GM12892 (cell line): ENCODE data around the gene TRPC6.
"Not testable (repeated sequence)": the region's sequence is repeated elsewhere in the genome, so short reads cannot be mapped to it uniquely, and the experiment has no call there.

Source experiments
- DNase-seq: peaks from one replicate; pipeline ENCODE4 v3.0.0; 2011; ENCODE audit not compliant: insufficient read length
- FAIRE-seq: peaks from 2 replicates; lab custom pipeline; 2011; peaks lifted over from hg19 to GRCh38; lab: Jason Lieb, UNC
- POLR2A ChIP-seq: IDR thresholded peaks from 2 replicates; pipeline ENCODE4 v1.6.1; 2011; ENCODE audit warnings: low read depth, low read length, control low read depth
- POLR2AphosphoS5 ChIP-seq: IDR thresholded peaks from 2 replicates; pipeline ENCODE4 v1.6.1; 2011; ENCODE audit warnings: low read depth, low read length, control low read depth
- TAF1 ChIP-seq: IDR thresholded peaks from 2 replicates; pipeline ENCODE4 v1.6.1; 2011; ENCODE audit warnings: low read depth, mild to moderate bottlenecking, control low read depth, low read length, borderline replicate concordance

TRPC6 gene

GRCh38 chr11:101444851-101445250 is 139.0 kb downstream of the TRPC6 start:
- no peak for TF ChIP-seq TAF1
- TF ChIP-seq POLR2AphosphoS5: no peak
- no peak for TF ChIP-seq POLR2A
- FAIRE-seq (no peak), DNase-seq (no peak)

DNA sequence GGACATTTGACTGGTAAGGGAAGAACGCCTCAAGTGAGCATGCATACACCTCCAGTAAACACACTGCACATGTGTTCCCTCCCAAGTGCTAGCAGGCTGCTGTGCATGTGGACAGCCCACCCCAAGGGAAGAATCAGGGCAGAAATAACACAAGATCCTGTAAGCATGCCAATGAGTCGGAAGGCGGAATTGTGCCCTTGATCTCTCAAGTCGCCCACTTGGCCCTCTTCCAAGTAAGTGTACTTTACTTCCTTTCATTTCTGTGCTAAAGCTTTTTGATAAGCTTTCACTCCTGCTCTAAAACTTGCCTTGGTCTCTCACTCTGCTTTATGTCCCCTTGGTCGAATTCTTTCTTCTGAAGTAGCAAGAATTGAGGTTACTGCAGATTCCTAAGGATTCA is 139.6 kb downstream of the TRPC6 start:
- DNase-seq (no peak), FAIRE-seq (peak; percentile 27)
- TF ChIP-seq POLR2A (no peak), TAF1 (no peak), POLR2AphosphoS5 (no peak)

- TF ChIP-seq POLR2A: no peak
- no peak for DNase-seq
- FAIRE-seq: no peak
These were observed 140.8 kb downstream of the TRPC6 start for GRCh38 chr11:101442936-101443521.

DNA sequence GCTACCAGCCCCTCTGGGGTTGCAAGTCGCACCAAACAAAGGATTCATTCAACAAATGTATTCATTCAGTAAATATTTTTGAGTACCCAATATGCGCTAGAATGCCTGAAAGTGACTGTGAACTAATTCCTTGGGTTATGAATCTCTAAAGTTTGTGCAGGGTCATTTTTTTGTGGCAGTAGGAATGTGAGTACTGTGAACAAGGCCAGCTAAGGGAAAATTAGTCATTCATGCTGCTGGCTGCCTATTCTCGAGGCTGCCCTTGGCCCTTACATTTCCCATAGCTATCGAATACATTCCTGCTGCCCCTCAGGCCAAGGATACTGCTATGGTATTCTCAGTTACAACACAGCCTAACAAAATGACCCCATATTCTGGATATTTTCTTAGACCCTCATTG is 141.6 kb downstream of the TRPC6 start:
- TF ChIP-seq TAF1: no peak
- DNase-seq: no peak
- no peak for FAIRE-seq

GRCh38 chr11:101441747-101442146 is 142.1 kb downstream of the TRPC6 start:
- no peak for FAIRE-seq
- no peak for TF ChIP-seq TAF1
- no peak for TF ChIP-seq POLR2AphosphoS5
- no peak for TF ChIP-seq POLR2A
- no peak for DNase-seq

GRCh38 chr11:101439488-101439887 is 144.3 kb downstream of the TRPC6 start:
- TF ChIP-seq POLR2A (no peak), POLR2AphosphoS5 (no peak), TAF1 (no peak)
- no peak for FAIRE-seq
- no peak for DNase-seq

DNA sequence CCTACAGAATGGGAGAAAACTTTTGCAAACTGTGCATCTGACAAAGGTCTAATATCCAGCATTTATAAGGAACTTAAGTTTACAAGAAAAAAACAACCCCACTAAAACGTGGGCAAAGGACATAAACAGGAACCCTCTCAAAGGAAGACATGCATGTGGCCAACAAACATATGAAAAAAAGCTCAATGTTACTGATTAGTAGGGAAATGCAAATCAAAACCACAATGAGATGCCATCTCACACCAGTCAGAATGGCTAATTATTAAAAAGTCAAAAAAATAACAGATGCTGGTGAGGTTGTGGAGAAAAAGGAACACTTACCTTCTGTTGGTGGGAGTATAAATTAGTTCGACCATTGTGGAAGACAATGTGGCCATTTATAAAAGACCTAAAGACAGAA is 145.1 kb downstream of the TRPC6 start:
- not testable (repeated sequence) for FAIRE-seq, DNase-seq

DNA sequence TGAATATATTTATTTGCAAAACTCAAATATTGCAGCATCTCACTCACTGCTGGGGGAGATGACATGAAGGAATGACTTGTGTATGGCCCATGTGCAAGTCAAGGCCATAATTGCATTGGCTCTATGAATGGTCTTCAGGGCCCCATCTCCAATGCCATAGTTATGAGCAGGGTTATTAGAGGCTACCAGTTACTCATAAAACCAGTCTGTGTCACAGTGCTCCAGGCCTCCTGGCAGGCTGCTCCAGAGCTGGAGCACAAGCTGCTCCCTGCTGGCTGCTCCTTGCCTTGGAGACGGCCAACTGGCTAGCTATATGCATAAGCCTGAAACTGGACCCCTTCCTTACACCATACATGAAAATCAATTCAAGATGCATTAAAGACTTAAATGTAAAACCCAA is 145.7 kb downstream of the TRPC6 start:
- TF ChIP-seq POLR2AphosphoS5 (no peak), POLR2A (no peak), TAF1 (no peak)
- FAIRE-seq (no peak), DNase-seq (no peak)

GRCh38 chr11:101436511-101437142 is 147.2 kb downstream of the TRPC6 start:
- FAIRE-seq (peak; percentile 46), DNase-seq (no peak)
- TF ChIP-seq POLR2A (no peak), POLR2AphosphoS5 (no peak), TAF1 (no peak)

- no peak for FAIRE-seq
- no peak for DNase-seq
- TF ChIP-seq POLR2AphosphoS5 (no peak), TAF1 (no peak), POLR2A (no peak)
These were observed 148.3 kb downstream of the TRPC6 start for GRCh38 chr11:101435408-101435973.

DNA sequence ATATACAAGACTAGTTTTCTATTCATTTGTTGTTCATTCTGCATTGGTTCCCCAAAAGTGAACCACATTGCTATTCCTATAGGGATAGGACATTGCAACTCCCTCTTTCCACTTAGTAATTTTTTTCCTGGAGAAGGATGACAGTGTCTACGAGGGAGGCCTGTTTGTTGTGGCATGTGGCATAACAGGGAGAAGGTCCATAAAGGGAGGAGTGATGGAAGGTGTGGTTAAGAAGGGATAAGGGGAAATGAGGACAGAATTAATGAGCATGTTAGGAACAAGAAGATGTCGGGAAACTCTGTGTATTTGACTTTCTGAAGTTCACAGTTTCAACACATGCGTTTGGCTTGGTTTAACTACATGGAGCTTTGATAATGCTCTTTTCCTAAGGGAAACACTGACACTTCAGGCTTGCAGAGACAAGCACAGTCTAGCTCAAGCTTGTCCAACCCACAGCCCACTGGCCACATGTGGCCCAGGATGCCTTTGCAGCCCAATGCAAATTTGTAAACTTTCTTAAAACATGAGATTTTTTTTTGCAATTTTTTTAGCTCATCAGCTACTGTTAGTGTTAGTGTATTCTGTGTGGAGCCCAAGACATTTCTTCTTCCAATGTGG is 149.7 kb downstream of the TRPC6 start:
- FAIRE-seq (no peak), DNase-seq (no peak)
- TF ChIP-seq POLR2AphosphoS5 (no peak), TAF1 (no peak), POLR2A (no peak)

DNA sequence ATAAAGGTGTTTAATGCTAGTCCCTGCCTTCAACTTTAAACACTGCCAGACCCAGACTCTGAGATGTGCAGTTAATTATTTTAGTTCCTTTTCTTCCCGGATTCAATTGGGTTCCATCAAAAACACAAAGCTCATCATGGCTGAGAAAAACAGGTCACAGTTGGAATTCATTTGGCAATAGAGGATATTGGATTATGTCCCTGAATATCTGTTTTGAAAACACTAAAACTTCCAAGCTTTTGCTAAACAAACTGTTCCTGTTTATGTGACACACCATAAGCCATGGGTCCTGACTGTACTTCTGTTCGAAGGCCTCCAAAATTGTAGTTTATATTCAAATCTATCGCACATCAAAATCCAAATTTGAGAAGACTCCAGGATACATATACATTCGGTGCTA is 150.7 kb downstream of the TRPC6 start:
- no peak for FAIRE-seq
- TF ChIP-seq TAF1 (no peak), POLR2A (no peak)
- no peak for DNase-seq
